GM23338 (cell line): ENCODE data around the gene LCA5.

Experiments used
- CTCF ChIP-seq, 2 experiments: fragments of 200-600 bp in 1 of 2; sonication (generic) in 1 of 2; conservative IDR thresholded peaks; 2 replicates each; pipeline versions ENCODE4 v1.5.1 to v1.6.1; 2016 to 2017; ENCODE audit warnings: antibody characterized with exemption in 2 of 2, low read depth in 2 of 2, mild to moderate bottlenecking in 2 of 2, moderate library complexity in 1 of 2
- EZH2phosphoT487 ChIP-seq: fragments of 200-600 bp; sonication (generic); IDR thresholded peaks from one replicate; pipeline ENCODE4 v1.8.1; 2018; ENCODE audit warnings: antibody characterized with exemption; ENCODE audit not compliant: unreplicated experiment
- POLR2AphosphoS5 ChIP-seq: IDR thresholded peaks from 2 replicates; pipeline ENCODE4 v1.6.1; 2016; ENCODE audit warnings: antibody characterized with exemption, low read depth
- REST ChIP-seq: IDR thresholded peaks from one replicate; pipeline ENCODE4 v1.6.1; 2018; ENCODE audit warnings: antibody characterized with exemption; ENCODE audit not compliant: unreplicated experiment
- TF ChIP-seq, protein P1 (sequence below): IDR thresholded peaks from 2 replicates; pipeline ENCODE4 v1.6.1; 2016; ENCODE audit warnings: antibody characterized with exemption

GRCh38 chr6:79559706-79560105 lies 22.5 kb upstream of the LCA5 start:
- TF ChIP-seq CTCF (conservative IDR thresholded peaks at IDR 0.05; ENCODE audit: low read depth in 2 of 2) (no peak), REST (no peak), POLR2AphosphoS5 (no peak), EZH2phosphoT487 (no peak)
- TF ChIP-seq, protein P1, sequence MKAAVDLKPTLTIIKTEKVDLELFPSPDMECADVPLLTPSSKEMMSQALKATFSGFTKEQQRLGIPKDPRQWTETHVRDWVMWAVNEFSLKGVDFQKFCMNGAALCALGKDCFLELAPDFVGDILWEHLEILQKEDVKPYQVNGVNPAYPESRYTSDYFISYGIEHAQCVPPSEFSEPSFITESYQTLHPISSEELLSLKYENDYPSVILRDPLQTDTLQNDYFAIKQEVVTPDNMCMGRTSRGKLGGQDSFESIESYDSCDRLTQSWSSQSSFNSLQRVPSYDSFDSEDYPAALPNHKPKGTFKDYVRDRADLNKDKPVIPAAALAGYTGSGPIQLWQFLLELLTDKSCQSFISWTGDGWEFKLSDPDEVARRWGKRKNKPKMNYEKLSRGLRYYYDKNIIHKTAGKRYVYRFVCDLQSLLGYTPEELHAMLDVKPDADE = no peak
